NAMALWA (cell line): ENCODE results near the gene TRIM40.

Experiments
- DNase-seq: peaks from one replicate; pipeline ENCODE4 v3.0.0-alpha.2; 2015; ENCODE audit warnings: low spot score

Gene TRIM40

DNA sequence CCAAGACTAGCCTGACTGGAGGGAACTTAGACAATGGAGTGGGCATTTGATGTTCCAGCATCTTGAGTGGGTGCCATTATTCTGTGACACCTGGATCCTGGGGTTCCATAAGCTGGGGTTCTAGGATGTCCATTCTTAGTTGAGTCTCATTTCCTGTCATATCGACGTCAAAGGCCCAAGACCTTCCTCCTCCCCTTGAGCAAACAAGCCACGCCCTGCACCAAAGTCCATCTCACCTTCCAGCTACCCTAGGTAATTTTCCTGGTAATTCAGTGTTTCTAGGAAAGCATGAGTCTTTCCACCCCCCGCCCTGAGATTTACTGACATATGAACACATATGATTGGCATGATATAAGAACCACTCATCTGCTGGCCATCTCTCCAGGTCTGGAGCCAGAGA, at the start of gene TRIM40:
Gene TRIM40 (plus strand): TSS at position 384 of the 400 bp plus-strand sequence. CDS start 897 bp downstream, outside the sequence.
- no peak for DNase-seq

DNA sequence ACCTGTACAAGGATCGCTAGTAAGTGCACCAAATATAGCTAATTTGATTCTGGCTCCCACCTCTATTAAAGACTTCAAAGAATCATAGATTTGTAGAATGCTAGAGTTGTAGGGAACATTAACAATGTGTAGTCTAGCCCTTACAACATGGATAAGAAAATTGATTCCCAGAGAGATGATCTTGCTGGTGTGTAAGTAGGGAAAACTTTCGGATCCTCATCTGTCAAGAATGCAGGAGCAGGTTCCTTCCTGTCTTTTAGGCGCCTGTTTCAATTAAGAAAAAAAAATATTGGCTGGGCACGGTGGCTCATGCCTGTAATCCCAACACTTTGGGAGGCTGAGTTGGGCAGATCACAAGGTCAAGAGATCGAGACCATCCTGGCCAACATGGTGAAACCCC, 48.1 kb upstream of the TRIM40 start:
- DNase-seq = no peak

DNA sequence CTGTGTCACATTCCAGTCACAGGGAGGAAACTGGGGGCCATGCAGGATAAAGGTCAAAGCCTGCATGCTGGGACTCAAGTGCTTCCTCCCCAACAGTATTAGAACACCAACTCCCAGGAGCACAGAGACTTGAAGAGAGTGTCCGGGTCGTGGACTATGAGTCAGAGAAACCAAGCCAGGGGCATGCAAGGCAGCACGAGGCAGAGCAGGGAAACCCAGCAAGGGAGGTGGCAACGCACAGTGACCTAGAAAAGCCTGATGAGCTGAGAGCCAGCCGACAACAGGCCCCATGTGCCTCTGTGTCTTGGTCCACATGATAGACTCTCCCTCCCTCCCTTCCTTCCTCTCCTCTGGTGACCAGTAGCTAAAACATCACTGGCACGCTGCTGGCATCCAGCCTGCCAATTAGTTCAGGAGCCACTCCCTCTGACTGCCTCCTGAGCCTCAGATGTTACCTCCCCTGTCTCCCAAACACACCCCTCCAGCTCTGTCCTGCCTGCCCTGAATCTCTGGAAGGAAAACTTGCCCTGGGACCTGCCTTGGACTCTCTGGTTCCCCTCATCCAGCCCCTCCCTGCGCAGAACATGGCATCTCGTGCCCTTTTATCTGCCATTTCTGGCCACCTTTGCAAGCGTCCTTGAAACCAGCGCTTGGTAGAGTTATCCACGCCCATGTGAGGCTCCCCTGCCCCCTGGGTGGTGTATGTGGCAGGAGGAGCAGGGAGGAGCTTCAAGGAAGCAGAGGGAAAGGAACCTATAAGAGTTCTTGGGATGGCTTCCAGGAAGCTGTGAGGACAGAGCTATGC, 44.2 kb upstream of the TRIM40 start:
- DNase-seq = no peak

- DNase-seq = no peak
Observed at GRCh38 chr6:30092852-30093543, 42.9 kb upstream of the TRIM40 start.

DNA sequence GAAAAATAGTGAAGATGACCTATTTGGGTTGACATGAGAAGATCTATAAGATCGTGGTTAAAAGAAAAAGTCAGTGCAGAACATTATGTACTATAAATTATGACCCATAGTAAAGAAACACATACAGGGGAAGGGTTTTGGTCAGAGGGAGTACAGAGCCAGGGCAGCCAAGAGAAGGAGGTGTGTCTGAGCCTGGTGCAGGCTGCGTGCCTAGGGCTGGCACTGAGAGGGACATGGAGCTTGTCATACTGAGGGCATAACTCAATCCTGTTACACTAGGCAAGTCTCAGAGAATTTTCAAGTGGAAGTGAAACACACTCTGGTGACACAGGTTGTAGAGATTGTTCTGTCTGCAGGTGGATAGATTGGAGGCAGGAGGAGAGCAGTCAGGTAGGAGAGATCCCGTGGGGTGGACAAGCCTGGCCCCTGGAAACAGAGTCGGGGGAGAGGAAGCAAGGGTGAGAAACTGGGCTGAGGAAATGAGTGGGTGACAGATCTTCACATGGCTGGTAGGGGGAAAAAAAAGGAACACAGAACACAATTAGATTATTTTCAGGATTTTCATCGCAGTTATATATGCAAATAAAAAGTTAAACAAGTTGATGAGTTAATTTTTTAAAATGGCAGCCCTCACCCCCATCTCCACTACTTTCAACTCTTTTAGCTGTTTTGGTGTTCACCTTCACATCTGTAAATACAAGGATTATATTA, 41.8 kb upstream of the TRIM40 start:
- DNase-seq = no peak

DNA sequence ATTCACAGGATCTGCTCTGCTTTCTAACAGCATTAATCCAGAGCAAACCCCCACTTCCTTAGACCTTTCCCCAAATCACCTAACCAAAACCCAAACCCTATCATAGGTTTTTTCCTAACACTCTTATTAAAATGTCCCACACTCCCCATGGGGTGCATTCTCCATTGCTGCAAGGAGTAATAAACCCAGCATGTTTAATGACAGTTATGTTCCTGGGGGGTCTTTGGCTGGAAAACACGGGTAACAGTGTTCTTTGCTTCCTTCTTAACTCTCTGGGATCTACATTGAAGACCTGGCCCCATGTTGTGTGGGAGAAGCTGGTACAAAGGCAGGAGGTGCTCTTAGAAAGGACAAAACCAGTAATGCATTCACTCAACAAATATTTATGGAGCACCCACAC, 39.1 kb upstream of the TRIM40 start:
- no peak for DNase-seq

GRCh38 chr6:30097902-30098768, 37.8 kb upstream of the TRIM40 start:
- DNase-seq = no peak

GRCh38 chr6:30100154-30100553, 35.8 kb upstream of the TRIM40 start:
- DNase-seq = no peak

DNA sequence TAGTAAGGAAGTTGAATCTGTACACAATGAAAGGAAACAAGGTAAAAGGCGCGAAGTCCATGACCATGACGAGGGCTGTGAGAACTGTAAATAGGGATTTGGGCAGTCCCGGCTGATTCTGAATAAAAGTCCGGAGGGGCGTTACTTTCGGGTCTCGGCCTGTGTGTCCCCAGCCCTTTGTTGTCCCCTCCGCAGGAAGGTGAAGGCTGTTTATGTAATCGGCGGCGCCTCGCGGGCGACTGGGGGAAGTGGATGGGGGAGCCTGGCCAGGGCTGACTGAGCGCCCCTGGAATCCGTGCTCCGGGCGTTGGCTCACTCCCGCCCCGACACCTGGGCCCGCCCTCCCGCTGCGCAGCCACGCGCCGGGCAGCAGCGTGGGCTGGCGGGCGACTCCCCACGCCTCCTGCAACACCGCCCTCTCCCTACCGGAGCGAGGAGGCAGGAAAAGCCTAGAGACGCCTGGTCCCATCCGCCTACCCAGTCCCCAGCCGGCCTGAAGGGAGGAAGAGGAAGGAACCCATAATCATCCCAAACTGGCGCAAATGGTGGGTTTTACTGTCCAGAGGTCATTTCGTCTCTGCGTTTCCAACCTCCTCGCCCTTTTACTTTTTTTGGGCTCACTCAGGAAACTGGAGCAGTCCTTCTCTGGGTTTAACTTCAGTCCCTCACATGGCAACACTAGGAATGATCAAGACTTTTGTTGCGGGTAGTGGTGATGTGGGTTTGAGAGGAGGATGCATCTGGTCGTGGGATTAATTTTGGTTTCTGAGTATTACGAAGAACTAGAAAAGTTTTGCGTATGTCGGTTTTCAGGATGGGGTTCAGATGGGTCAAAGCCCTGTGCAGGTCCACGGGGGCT, 35.1 kb upstream of the TRIM40 start:
- no peak for DNase-seq

DNA sequence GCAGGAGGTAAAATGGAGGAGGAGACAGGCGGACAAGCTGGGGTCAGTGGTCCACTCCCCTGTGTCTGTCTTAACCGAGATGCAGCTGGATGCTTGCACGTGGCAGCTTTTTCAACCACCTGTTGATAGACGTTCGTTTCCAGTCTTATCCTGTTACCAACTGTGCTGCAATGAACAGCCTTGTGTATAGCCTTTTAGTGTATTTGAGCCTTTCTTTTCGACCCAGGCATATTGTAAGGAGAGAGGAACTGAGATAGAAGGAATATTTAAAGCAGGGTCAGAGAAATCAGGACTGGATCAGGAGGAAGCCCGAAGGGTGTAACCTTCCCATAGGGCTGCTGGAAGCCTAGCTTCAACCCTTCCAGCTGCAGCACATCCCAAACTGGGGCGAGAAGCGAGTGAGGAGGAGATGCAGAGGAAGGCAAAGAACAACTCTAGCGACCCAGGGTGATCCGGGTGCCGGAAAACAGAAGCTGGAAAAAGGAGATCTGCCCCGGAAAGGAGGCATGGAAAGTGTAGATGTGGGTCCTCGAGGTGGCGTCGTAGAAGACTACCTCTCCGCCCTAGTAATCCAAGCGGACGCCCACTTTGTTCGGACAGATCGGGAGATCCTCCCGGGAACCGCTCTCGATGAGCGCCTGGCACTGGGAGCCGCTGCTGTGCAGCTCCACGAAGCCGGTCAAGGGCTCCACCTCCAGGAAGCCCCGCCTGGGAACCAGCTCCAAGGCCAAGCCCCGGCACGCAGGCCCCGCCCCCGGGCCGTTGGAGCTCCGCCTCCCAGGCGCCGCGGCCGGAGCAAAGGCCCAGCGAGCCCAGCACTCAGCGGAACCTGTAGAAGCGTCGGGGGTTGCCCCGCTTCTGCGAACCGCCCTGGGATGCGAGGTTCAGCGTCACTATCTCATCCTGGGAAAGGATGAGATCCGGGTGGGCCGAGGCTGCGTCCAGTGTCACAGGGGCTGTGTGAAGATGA, 34.2 kb upstream of the TRIM40 start:
- DNase-seq = no peak

GRCh38 chr6:30102414-30102969, 33.4 kb upstream of the TRIM40 start:
- no peak for DNase-seq

- peak; percentile 89 for DNase-seq
Observed at GRCh38 chr6:30102970-30103871, 32.7 kb upstream of the TRIM40 start.

DNA sequence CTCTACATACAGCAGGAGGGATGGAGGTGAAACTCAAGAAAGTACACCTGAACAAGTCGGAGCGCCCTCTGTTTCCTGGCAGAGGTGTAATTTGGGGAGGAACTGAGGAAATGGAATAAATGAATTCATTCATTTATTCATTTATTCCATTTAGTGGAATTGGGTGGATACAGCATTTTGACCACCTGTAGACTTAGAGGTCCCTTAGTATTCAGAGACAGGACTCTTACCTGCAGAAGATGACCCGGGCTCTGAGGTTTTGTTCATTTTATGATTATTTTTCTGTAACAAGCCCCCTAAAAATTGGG, 32.1 kb upstream of the TRIM40 start:
- no peak for DNase-seq

- no peak for DNase-seq
Observed at GRCh38 chr6:30104661-30105060, 31.3 kb upstream of the TRIM40 start.

DNA sequence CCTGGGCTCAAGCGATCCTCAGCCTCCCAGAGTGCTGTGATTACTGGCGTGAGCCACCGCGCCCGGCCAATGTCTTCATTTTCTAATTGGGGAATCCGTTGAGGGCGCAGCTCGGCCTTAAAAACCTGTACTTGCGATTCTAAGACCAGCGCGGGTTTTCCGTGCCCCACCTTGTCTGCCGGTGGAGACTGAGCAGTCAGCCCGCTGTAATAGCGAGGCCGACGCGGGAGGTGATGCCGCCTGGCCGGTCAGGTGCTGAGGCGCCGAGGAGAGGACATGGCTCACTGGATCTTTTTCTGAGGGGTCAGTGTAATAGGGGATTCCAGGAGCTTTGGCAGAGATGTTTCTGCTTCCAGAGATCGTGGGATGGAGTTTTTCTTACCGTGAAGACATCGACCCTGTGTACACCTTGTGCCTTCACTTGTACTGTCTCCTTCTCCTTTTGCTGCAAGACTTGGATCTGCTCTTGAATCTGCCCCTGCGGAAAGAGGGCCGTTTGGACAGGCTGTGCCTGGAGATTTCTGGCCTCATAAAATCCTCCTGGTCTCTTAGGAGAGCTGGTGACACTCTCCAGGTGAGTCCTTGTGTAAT, 24.6 kb upstream of the TRIM40 start:
- no peak for DNase-seq

- no peak for DNase-seq
Observed at GRCh38 chr6:30112402-30112994, 23.4 kb upstream of the TRIM40 start.

- no peak for DNase-seq
Observed at GRCh38 chr6:30113003-30113759, 22.8 kb upstream of the TRIM40 start, which contains the start of gene TRIM31. TRIM31 (minus strand) TSS chr6:30113090; CDS start chr6:30112805, 285 bp downstream.
